ENCODE measurements around the gene DPH2. TPM values are rescaled to one million over a fixed set of nuclear protein-coding genes. Genes with fewer than 3 reads are reported as not detected.

DPH2 gene
- total and polyA plus RNA-seq, 10 of the 15 experiments (the other 5 are each of a cell fraction or from before 2014, with no cell fraction given), result 13.1 to 82.9 (median 52.0) TPM

- TF ChIP-seq BHLHE40 (IDR thresholded peaks at IDR 0.05; ENCODE audit: borderline replicate concordance in 1 of 2, low read depth in 2 of 2, low read length in 1 of 2), result no peak
- no peak for TF ChIP-seq NFIC (IDR thresholded peaks at IDR 0.05; ENCODE audit: low read depth, low read length)
- TF ChIP-seq SIN3A (IDR thresholded peaks at IDR 0.05; ENCODE audit: low read depth, low read length), result no peak
- no peak for TF ChIP-seq NBN (IDR thresholded peaks at IDR 0.05)
Observed at GRCh38 chr1:43958351-43959255, 11.2 kb upstream of the DPH2 start (continued).

DNA sequence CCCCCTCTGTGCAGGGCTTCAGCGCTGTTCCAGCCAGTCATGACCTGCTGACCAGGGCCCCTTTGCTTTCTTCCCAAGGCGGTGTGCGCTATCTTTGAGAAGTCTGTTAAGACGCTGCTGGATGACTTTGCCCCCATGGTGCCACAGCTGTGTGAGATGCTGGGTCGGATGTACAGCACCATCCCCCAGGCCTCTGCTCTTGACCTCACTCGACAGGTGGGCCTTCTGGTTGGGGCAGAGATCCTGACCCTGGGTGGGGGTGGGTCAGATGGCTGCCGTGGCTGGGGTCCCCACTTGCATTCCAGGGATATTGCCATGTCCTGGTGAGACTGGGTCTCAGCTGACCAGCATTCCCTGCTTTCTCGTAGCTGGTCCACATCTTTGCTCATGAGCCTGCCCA lies 9.0 kb upstream of the DPH2 start:
- Histone ChIP-seq H3K4me3 (no peak overlapping the region), H3K27ac (ENCODE audit: control insufficient read depth, insufficient read depth) (no peak overlapping the region), H3K36me3 (ENCODE audit: control insufficient read depth in 2 of 2, insufficient read depth in 2 of 2, low read length in 1 of 2) (peaks cover 0 to 12% of the 10 kb centered on the region in 2 experiments; a peak in 1 of 4 replicates), H3K9me3 (replicated peaks; ENCODE audit: control insufficient read depth, insufficient read depth, low read length) (no peaks in the 10 kb centered on the region), H3K9ac (ENCODE audit: control insufficient read depth, insufficient read depth, low read length) (no peak overlapping the region), H3K79me2 (ENCODE audit: control insufficient read depth, insufficient read depth, low read length) (no peaks in the 10 kb centered on the region), H2AFZ (ENCODE audit: control insufficient read depth, low read depth, low read length) (no peak overlapping the region), H4K20me1 (ENCODE audit: control insufficient read depth, insufficient read depth) (no peaks in the 10 kb centered on the region), H3K4me2 (ENCODE audit: control insufficient read depth, insufficient read depth) (no peak overlapping the region), H3K27me3 (replicated peaks in 1 of 2; ENCODE audit: control insufficient read depth in 2 of 2, insufficient read depth in 2 of 2, low read length in 1 of 2) (no peaks in the 10 kb centered on the region), H3K4me1 (ENCODE audit: control insufficient read depth, insufficient read depth, low read length) (no peaks in the 10 kb centered on the region)
- ATAC-seq (no peak), FAIRE-seq (no peak), DNase-seq (ENCODE audit: low read depth, low spot score) (no peak)
- in situ Hi-C loops (cut with MboI) (no loop called here), intact Hi-C loops (cut with micrococcal nuclease; ENCODE audit: unreplicated experiment) (no loop called here)
- TF ChIP-seq STAT3 (IDR thresholded peaks at IDR 0.05; ENCODE audit: low read depth, low read length), result no peak
- RAD21 ChIA-PET (ENCODE audit: unreplicated experiment), result no interaction called here
- CTCF ChIA-PET, result no interaction called here
- SMC1A ChIA-PET (ENCODE audit: uncharacterized antibody, unreplicated experiment), result no interaction called here
- BruUV-seq (replicated peaks), result no TSS peak
- 80% methylated on average over 8 of the region's 8 CpGs for WGBS (ENCODE audit: insufficient coverage, insufficient replicate concordance, low lambda C conversion rate, missing lambda C conversion rate)
- POLR2A ChIA-PET, result no interaction called here

GRCh38 chr1:43961692-43962091 lies 8.1 kb upstream of the DPH2 start:
- no peak overlapping the region for H3K4me2 ChIP-seq (ENCODE audit: control insufficient read depth, insufficient read depth)
- no peaks in the 10 kb centered on the region for H3K4me1 ChIP-seq (ENCODE audit: control insufficient read depth, insufficient read depth, low read length)
- H2AFZ ChIP-seq (ENCODE audit: control insufficient read depth, low read depth, low read length), result no peak overlapping the region
- no peak overlapping the region for H3K4me3 ChIP-seq
- 81% methylated on average over 3 of the region's 3 CpGs for WGBS (ENCODE audit: insufficient coverage, insufficient replicate concordance, low lambda C conversion rate, missing lambda C conversion rate)
- H3K27me3 ChIP-seq (replicated peaks in 1 of 2; ENCODE audit: control insufficient read depth in 2 of 2, insufficient read depth in 2 of 2, low read length in 1 of 2), result no peaks in the 10 kb centered on the region
- H3K79me2 ChIP-seq (ENCODE audit: control insufficient read depth, insufficient read depth, low read length), result no peaks in the 10 kb centered on the region
- in situ Hi-C loops (cut with MboI) (no loop called here), intact Hi-C loops (cut with micrococcal nuclease; ENCODE audit: unreplicated experiment) (no loop called here)
- BruUV-seq (replicated peaks), result no TSS peak
- FAIRE-seq (no peak), ATAC-seq (no peak), DNase-seq (ENCODE audit: low read depth, low spot score) (no peak)
- SMC1A ChIA-PET (ENCODE audit: uncharacterized antibody, unreplicated experiment), result no interaction called here
- H3K27ac ChIP-seq (ENCODE audit: control insufficient read depth, insufficient read depth), result no peak overlapping the region
- RAD21 ChIA-PET (ENCODE audit: unreplicated experiment), result no interaction called here
- TF ChIP-seq MYC (IDR thresholded peaks at IDR 0.05; ENCODE audit: insufficient read depth, insufficient read length, insufficient replicate concordance, low read length, severe bottlenecking) (no peak), CBX3 (IDR thresholded peaks at IDR 0.05; ENCODE audit: borderline replicate concordance, low read depth) (no peak), BRCA1 (IDR thresholded peaks at IDR 0.05; ENCODE audit: low read depth, low read length) (no peak), RCOR1 (conservative IDR thresholded peaks at IDR 0.05; ENCODE audit: low read depth, low read length) (no peak), CHD1 (IDR thresholded peaks at IDR 0.05; ENCODE audit: low read depth, low read length) (no peak), IKZF2 (IDR thresholded peaks at IDR 0.05) (no peak)
- POLR2A ChIA-PET, result no interaction called here
- CTCF ChIA-PET, result no interaction called here
- no peaks in the 10 kb centered on the region for H4K20me1 ChIP-seq (ENCODE audit: control insufficient read depth, insufficient read depth)
- no peak overlapping the region for H3K9ac ChIP-seq (ENCODE audit: control insufficient read depth, insufficient read depth, low read length)
- no peaks in the 10 kb centered on the region for H3K9me3 ChIP-seq (replicated peaks; ENCODE audit: control insufficient read depth, insufficient read depth, low read length)
- H3K36me3 ChIP-seq (ENCODE audit: control insufficient read depth in 2 of 2, insufficient read depth in 2 of 2, low read length in 1 of 2), result peaks cover 0 to 12% of the 10 kb centered on the region in 2 experiments; a peak in 1 of 4 replicates

All from GM12878 (cell line).